AG09309 (cell line): ENCODE measurements around the gene SLAIN2.

Source experiments
- DNase-seq: peaks from one replicate; pipeline ENCODE4 v3.0.0-alpha.2; 2010; ENCODE audit warnings: low read depth
- H3K4me3 ChIP-seq: 2 replicates; pipeline ENCODE4 v1.5.1; 2011; ENCODE audit warnings: mild to moderate bottlenecking, low read depth, low read length, moderate library complexity; ENCODE audit not compliant: control insufficient read depth
- TF ChIP-seq, protein P1 (sequence below): IDR thresholded peaks from 2 replicates; pipeline ENCODE4 v1.5.1; 2011; ENCODE audit warnings: mild to moderate bottlenecking, low read depth, low read length, inconsistent platforms; ENCODE audit not compliant: insufficient read depth, control insufficient read depth; ENCODE audit errors: missing control alignments

Gene SLAIN2

GRCh38 chr4:48367016-48367415 lies 25.7 kb downstream of the SLAIN2 start:
- TF ChIP-seq, protein P1, sequence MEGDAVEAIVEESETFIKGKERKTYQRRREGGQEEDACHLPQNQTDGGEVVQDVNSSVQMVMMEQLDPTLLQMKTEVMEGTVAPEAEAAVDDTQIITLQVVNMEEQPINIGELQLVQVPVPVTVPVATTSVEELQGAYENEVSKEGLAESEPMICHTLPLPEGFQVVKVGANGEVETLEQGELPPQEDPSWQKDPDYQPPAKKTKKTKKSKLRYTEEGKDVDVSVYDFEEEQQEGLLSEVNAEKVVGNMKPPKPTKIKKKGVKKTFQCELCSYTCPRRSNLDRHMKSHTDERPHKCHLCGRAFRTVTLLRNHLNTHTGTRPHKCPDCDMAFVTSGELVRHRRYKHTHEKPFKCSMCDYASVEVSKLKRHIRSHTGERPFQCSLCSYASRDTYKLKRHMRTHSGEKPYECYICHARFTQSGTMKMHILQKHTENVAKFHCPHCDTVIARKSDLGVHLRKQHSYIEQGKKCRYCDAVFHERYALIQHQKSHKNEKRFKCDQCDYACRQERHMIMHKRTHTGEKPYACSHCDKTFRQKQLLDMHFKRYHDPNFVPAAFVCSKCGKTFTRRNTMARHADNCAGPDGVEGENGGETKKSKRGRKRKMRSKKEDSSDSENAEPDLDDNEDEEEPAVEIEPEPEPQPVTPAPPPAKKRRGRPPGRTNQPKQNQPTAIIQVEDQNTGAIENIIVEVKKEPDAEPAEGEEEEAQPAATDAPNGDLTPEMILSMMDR = no peak
- H3K4me3 ChIP-seq = no peak overlapping the region
- no peak for DNase-seq

- no peak for DNase-seq
- H3K4me3 ChIP-seq = no peak overlapping the region
- TF ChIP-seq, protein P1 = no peak
Observed at GRCh38 chr4:48368389-48368788, 27.1 kb downstream of the SLAIN2 start.

DNA sequence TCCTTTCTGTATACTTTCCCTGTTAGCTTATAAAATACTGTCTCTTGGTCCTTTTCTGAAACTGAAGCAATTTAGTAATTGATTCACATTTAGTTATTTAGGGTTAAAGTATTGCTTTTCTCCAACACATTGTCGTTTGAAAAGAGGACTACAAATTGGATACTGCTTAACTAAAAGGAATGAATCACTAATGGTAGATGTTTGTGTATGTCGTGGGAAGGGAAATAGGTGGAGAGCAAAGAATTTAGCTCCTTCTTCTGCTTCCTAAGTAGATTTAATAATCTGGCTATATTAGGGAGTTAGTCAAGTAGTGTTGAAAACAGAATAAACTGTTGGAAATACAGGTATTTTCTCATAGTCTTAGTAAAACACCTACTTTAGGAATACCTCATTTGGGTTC lies 27.9 kb downstream of the SLAIN2 start:
- no peak for DNase-seq
- TF ChIP-seq, protein P1 = no peak
- H3K4me3 ChIP-seq = no peak overlapping the region

DNA sequence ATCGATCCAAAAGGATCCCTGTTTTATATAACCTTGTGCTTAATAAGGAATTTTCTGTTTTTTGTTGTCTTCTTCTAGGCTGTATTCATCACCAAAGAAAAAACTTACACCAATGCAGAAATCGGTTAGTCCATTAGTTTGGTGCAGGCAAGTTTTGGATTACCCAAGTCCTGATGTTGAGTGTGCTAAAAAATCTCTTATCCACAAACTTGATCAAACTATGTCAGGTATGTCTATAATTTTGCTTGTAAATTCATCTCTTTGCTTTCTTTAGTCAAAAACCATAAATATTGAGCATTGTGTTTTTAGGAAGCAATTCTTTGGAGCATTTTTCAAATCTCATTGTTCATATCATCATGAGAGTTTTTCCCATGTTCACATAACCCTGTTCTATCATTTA lies 28.4 kb downstream of the SLAIN2 start:
- H3K4me3 ChIP-seq = no peak overlapping the region
- no peak for DNase-seq
- TF ChIP-seq, protein P1 = no peak

- no peak for DNase-seq
- H3K4me3 ChIP-seq = no peak overlapping the region
- TF ChIP-seq, protein P1 = no peak
Observed at GRCh38 chr4:48370260-48371134, 29.2 kb downstream of the SLAIN2 start.

DNA sequence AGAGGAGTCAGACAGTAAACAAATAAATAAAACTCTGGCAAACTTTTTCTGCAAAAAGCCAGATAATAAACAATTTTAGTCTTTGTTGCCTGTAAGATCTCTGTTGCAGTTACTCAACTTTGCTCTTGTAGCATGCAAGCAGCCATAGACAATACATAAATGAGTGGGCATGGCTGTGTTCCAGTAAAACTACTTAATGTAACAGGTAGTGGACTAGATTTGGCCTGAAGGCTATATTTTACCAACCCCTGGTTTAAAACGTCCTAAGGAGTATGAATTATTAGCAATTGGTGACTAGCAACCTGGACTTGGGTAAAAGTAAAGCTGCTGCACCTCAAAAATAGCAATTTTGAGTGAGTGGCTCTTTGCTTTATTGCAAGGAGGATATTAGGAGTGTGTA lies 30.9 kb downstream of the SLAIN2 start:
- no peak for DNase-seq
- H3K4me3 ChIP-seq = no peak overlapping the region
- TF ChIP-seq, protein P1 = no peak
